Spinal cord (tissue), 10 donors: ENCODE results near the gene SVIP. TPM values are rescaled to one million over a fixed set of nuclear protein-coding genes. Genes with fewer than 3 reads are reported as not detected.

Experiments used
- DNase-seq, 6 donors: peaks; one replicate each; pipeline versions ENCODE4 v3.0.0 to v3.0.0-alpha.2; 2013 to 2015; ENCODE audit warnings: low spot score in 6 of 6, low read depth in 4 of 6
- H3K27ac ChIP-seq: one replicate; pipeline ENCODE4 v1.5.1; 2013; ENCODE audit warnings: low read depth, low read length, control low read depth
- H3K27me3 ChIP-seq: one replicate; pipeline ENCODE4 v1.6.1; 2013; ENCODE audit warnings: low read length; ENCODE audit not compliant: control insufficient read depth, insufficient read depth
- H3K36me3 ChIP-seq: one replicate; pipeline ENCODE4 v1.6.1; 2013; ENCODE audit warnings: low read length; ENCODE audit not compliant: control insufficient read depth, insufficient read depth
- H3K4me1 ChIP-seq: one replicate; pipeline ENCODE4 v1.6.1; 2013; ENCODE audit warnings: low read length; ENCODE audit not compliant: control insufficient read depth, insufficient read depth
- H3K4me3 ChIP-seq: one replicate; pipeline ENCODE4 v1.5.1; 2013; ENCODE audit warnings: low read depth, low read length, control low read depth
- H3K9me3 ChIP-seq: one replicate; pipeline ENCODE4 v1.6.1; 2013; ENCODE audit warnings: low read length; ENCODE audit not compliant: control insufficient read depth, insufficient read depth
- WGBS: methylation state at CpG from one replicate; pipeline ENCODE4 v1.1.5; 2013; ENCODE audit warnings: missing lambda C conversion rate; ENCODE audit not compliant: insufficient coverage; 5-methylcytosine and 5-hydroxymethylcytosine counted together
- long read RNA-seq, 4 donors: transcript quantifications; one replicate each; lab custom pipeline, GENCODE V29; 2026
- polyA plus RNA-seq, 2 donors: library from polyadenylated mRNA; unstranded; fragments of 120-200 nt; gene quantifications; one replicate each; pipeline ENCODE4 v1.2.1, GENCODE V29; 2013; ENCODE audit not compliant: insufficient read length in 2 of 2
- total RNA-seq, 2 donors: library from RNA; depleted of rRNA in 1 of 2; stranded (reverse); fragments of 120-200 nt in 1 of 2; fragments of >200 nt in 1 of 2; gene quantifications; one replicate each; pipeline versions ENCODE4 v1.2.3 to v1.2.4, GENCODE V29; 2013 to 2014
- donor health status: healthy.

Gene SVIP, protein sequence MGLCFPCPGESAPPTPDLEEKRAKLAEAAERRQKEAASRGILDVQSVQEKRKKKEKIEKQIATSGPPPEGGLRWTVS
- total RNA-seq (10 to 100 TPM; 20.1 to 23.7 TPM), polyA plus RNA-seq (10 to 100 TPM; 16.1 to 19.6 TPM)
- long read RNA-seq, donor 1, full-length matches to known transcripts: 16 of 16 reads
- long read RNA-seq, donor 1, partial matches to known transcripts: 0 of 16 reads
- long read RNA-seq, donor 1, other reads (novel, unspliced or antisense): 0 of 16 reads
- long read RNA-seq, donor 2, full-length matches to known transcripts: 2 of 2 reads
- long read RNA-seq, donor 2, partial matches to known transcripts: 0 of 2 reads
- long read RNA-seq, donor 2, other reads (novel, unspliced or antisense): 0 of 2 reads
- long read RNA-seq, donor 3, full-length matches to known transcripts: 8 of 8 reads
- long read RNA-seq, donor 3, partial matches to known transcripts: 0 of 8 reads
- long read RNA-seq, donor 3, other reads (novel, unspliced or antisense): 0 of 8 reads
- long read RNA-seq, donor 4, full-length matches to known transcripts: 31 of 37 reads
- long read RNA-seq, donor 4, partial matches to known transcripts: 6 of 37 reads
- long read RNA-seq, donor 4, other reads (novel, unspliced or antisense): 0 of 37 reads

DNA sequence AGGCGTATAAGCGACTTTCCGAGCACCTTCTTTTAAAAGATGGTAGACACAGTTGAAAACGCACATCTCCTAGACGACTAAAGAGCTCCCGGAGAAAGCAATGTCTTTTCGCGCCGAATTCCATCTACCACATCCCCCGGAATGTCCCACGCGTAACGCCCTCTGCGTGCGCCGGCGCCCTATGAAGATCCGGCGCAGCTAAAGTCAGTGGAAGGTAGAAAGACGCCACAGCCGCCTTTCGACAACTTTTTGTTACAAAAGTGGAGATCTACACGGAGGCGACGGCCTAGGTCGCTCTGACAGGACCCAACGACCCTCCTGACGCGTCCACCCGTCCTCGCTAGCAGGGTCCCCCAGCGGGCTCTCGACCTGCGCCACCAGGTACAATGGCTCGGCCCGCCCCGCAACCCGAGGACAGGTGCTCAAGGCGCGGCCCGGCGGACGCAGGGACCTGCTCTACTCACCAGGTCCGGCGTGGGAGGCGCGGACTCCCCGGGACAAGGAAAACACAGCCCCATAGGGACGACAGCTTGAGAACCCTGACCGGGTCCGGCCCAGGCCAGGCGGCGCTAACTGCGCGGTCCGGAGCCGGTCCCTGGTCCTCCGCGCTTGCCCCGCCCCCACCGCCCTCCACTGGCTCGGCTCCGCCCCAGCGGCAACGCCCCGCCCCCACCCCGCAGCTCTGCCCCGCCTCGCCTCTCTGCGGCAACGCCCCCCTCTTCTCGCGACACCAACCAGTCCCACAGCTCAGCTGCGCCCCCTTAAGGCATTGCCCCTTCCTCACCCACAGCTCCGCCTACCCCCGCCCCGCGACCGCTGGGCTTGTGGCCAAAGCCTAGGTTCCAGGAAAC lies at the start of gene SVIP:
Gene SVIP, minus strand, starts transcription at position 571 of the 851 bp plus-strand sequence. Its CDS starts 53 bp downstream, at position 518.
- H3K4me1 ChIP-seq: peaks cover 2% of the 10 kb centered on the region
- peak within 1 kb of the TSS; percentile 100 for H3K4me3 ChIP-seq
- no peaks in the 10 kb centered on the region for H3K9me3 ChIP-seq
- no peaks in the 10 kb centered on the region for H3K36me3 ChIP-seq
- H3K27ac ChIP-seq: peak within 1 kb of the TSS; percentile 79
- no peaks in the 10 kb centered on the region for H3K27me3 ChIP-seq
- WGBS: under 1% methylated on average over 56 of the region's 79 CpGs
- DNase-seq: peak; percentile 67 to 96 (median 78)

GRCh38 chr11:22878604-22879003 lies 49.0 kb upstream of the SVIP start:
- Histone ChIP-seq H3K27me3 (no peaks in the 10 kb centered on the region), H3K36me3 (no peaks in the 10 kb centered on the region), H3K4me1 (no peaks in the 10 kb centered on the region), H3K27ac (no peak overlapping the region), H3K9me3 (no peaks in the 10 kb centered on the region), H3K4me3 (no peak overlapping the region)
- DNase-seq: no peak

- no peaks in the 10 kb centered on the region for H3K4me1 ChIP-seq
- no peak overlapping the region for H3K4me3 ChIP-seq
- H3K27ac ChIP-seq: no peak overlapping the region
- H3K9me3 ChIP-seq: no peaks in the 10 kb centered on the region
- H3K27me3 ChIP-seq: no peaks in the 10 kb centered on the region
- no peaks in the 10 kb centered on the region for H3K36me3 ChIP-seq
- DNase-seq: no peak
Observed at GRCh38 chr11:22878039-22878438, 48.4 kb upstream of the SVIP start.

DNA sequence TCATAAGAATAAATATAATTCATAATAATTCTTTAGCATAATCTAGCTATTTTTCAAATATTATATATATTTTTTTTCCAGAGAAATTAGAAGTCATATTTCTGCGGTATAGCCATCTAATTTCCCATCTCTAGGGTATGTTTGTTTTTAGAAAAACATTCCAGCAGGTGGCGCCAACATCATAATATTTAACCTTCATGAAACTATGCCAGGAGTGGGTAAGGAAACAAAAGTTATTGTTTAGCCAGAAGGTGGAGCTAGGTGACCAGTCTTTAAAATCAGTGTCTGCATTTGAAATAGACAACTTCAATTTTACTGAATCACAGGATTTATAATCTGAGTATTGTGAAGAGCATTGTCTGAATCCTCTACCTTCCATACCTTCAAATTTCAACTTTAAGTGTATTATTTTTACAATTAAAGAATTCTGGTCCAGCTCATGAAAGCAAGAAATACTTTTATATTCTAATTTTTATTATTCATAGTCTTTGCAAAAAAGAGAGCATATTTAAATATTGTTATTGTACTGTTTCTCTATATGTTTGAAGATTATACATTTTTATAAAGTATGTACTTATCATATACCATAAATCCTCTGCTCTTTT lies 46.4 kb upstream of the SVIP start:
- H3K27ac ChIP-seq: no peak overlapping the region
- H3K9me3 ChIP-seq: no peaks in the 10 kb centered on the region
- no peaks in the 10 kb centered on the region for H3K36me3 ChIP-seq
- DNase-seq: peak; percentile 67 to 98 (median 82)
- WGBS: no CpG with 5 or more reads among the region's 2 CpGs
- H3K4me3 ChIP-seq: no peak overlapping the region
- no peaks in the 10 kb centered on the region for H3K27me3 ChIP-seq
- no peaks in the 10 kb centered on the region for H3K4me1 ChIP-seq

DNA sequence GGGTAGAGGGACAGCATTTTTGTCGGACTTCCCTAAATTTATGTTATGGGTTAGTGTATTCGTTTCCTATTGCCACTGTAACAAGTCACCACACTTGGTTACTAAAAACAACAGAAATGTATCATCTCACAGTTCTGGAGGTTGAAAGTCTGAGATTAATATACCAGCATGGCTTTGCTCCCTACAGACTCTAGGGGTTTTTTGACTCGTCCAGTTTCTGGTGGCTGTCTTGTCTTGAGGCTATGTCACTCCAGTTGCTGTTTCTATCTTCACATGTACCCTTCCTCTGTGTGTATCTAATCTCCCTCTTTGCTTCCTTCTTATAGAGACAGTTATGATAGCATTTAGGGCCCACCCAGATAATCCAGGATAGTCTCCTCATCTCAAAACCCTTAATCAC lies 39.7 kb upstream of the SVIP start:
- H3K27ac ChIP-seq: no peak overlapping the region
- no peaks in the 10 kb centered on the region for H3K27me3 ChIP-seq
- no peak overlapping the region for H3K4me3 ChIP-seq
- DNase-seq: no peak
- H3K9me3 ChIP-seq: no peaks in the 10 kb centered on the region
- H3K4me1 ChIP-seq: no peaks in the 10 kb centered on the region
- no CpG with 5 or more reads among the region's 3 CpGs for WGBS
- no peaks in the 10 kb centered on the region for H3K36me3 ChIP-seq

GRCh38 chr11:22860241-22860640 lies 30.6 kb upstream of the SVIP start, which contains the start of gene CCDC179:
CCDC179 (minus strand) TSS chr11:22860474; CDS start chr11:22860421, 53 bp downstream.
- 92% methylated on average over 4 of the region's 4 CpGs for WGBS
- Histone ChIP-seq H3K36me3 (no peaks in the 10 kb centered on the region), H3K27me3 (no peaks in the 10 kb centered on the region), H3K27ac (no peak within 1 kb of the TSS), H3K9me3 (no peaks in the 10 kb centered on the region), H3K4me3 (no peak within 1 kb of the TSS), H3K4me1 (no peaks in the 10 kb centered on the region)
- no peak for DNase-seq

DNA sequence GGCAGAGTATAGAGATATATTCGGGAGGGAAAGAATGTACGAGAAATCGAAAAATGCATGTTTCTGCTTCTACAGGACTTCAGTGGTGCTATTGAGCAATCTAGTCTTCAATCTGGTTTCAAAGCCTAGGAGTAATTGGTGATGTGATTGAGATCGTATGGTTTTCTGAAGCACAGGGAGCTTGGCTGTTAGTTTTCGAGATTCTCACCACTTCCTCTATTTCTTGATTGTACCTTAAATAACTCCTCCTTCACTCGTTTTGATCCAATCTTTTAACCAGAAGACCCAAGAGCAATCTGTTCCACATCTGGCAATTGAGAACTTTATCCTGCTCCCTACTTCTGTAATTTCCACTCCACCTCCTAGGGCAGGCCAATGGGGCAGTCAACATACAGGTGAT lies 30.2 kb upstream of the SVIP start:
- no peaks in the 10 kb centered on the region for H3K4me1 ChIP-seq
- 69% methylated on average over 3 of the region's 6 CpGs for WGBS
- H3K27ac ChIP-seq: no peak overlapping the region
- H3K36me3 ChIP-seq: no peaks in the 10 kb centered on the region
- no peak overlapping the region for H3K4me3 ChIP-seq
- no peak for DNase-seq
- H3K9me3 ChIP-seq: no peaks in the 10 kb centered on the region
- no peaks in the 10 kb centered on the region for H3K27me3 ChIP-seq

- Histone ChIP-seq H3K27me3 (no peaks in the 10 kb centered on the region), H3K36me3 (no peaks in the 10 kb centered on the region), H3K9me3 (no peaks in the 10 kb centered on the region), H3K4me1 (no peaks in the 10 kb centered on the region), H3K4me3 (no peak overlapping the region), H3K27ac (no peak overlapping the region)
- no peak for DNase-seq
Observed at GRCh38 chr11:22851477-22851876, 21.9 kb upstream of the SVIP start.

DNA sequence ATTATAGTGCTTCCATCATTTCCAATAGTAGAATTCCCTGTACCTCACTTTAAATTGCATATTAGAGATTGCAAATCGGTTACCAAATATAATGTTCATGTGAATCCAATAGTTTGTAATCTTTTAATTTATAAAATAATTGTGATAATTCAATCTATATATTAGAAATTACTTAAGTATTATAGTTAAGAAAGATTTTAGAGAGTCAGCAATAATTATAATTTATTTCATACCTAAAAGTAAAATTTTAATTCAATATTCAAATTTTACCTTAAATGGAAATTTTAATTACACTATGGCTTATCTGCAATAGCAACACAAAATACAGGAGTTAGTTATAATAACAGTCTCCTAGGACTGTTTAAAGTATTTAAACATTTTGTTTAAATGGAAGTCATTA lies 17.1 kb upstream of the SVIP start:
- Histone ChIP-seq H3K27me3 (no peaks in the 10 kb centered on the region), H3K27ac (no peak overlapping the region), H3K4me3 (no peak overlapping the region), H3K9me3 (no peaks in the 10 kb centered on the region), H3K36me3 (no peaks in the 10 kb centered on the region), H3K4me1 (no peaks in the 10 kb centered on the region)
- DNase-seq: no peak
- WGBS: no CpG with 5 or more reads among the region's 1 CpG
